Osteocyte (in vitro differentiated cells): ENCODE data around the gene USP34. TPM values are rescaled to one million over a fixed set of nuclear protein-coding genes. Genes with fewer than 3 reads are reported as not detected.

Source experiments
- DNase-seq: peaks from one replicate; pipeline ENCODE4 v3.0.0; 2021; ENCODE audit warnings: mixed read lengths; ENCODE audit not compliant: unreplicated experiment; ENCODE audit errors: extremely low spot score
- H3K27ac Mint-ChIP-seq: one replicate; pipeline ENCODE4 v1.8.0; 2021; ENCODE audit warnings: mild to moderate bottlenecking, mixed read lengths; ENCODE audit not compliant: unreplicated experiment
- H3K27me3 Mint-ChIP-seq: one replicate; pipeline ENCODE4 v1.8.0; 2021; ENCODE audit warnings: mixed read lengths; ENCODE audit not compliant: unreplicated experiment
- H3K36me3 Mint-ChIP-seq: one replicate; pipeline ENCODE4 v1.8.0; 2021; ENCODE audit warnings: mixed read lengths; ENCODE audit not compliant: unreplicated experiment
- H3K4me1 Mint-ChIP-seq: one replicate; pipeline ENCODE4 v1.8.0; 2021; ENCODE audit warnings: mixed read lengths; ENCODE audit not compliant: unreplicated experiment
- H3K4me3 Mint-ChIP-seq: one replicate; pipeline ENCODE4 v1.8.0; 2021; ENCODE audit warnings: mild to moderate bottlenecking, moderate library complexity, mixed read lengths; ENCODE audit not compliant: unreplicated experiment
- H3K9me3 Mint-ChIP-seq: one replicate; pipeline ENCODE4 v1.8.0; 2021; ENCODE audit warnings: mixed read lengths; ENCODE audit not compliant: unreplicated experiment
- CTCF ChIP-seq: fragments of 200-600 bp; sonication (generic); IDR thresholded peaks from 2 replicates; pipeline ENCODE4 v1.5.0; 2021; ENCODE audit warnings: antibody characterized with exemption, mild to moderate bottlenecking, moderate library complexity
- total RNA-seq: library from RNA; stranded (reverse); gene quantifications from 2 replicates; pipeline ENCODE4 v1.2.1, GENCODE V29; 2021

USP34 gene
- total RNA-seq, 1 donor from 2014 or later = 111 TPM

DNA sequence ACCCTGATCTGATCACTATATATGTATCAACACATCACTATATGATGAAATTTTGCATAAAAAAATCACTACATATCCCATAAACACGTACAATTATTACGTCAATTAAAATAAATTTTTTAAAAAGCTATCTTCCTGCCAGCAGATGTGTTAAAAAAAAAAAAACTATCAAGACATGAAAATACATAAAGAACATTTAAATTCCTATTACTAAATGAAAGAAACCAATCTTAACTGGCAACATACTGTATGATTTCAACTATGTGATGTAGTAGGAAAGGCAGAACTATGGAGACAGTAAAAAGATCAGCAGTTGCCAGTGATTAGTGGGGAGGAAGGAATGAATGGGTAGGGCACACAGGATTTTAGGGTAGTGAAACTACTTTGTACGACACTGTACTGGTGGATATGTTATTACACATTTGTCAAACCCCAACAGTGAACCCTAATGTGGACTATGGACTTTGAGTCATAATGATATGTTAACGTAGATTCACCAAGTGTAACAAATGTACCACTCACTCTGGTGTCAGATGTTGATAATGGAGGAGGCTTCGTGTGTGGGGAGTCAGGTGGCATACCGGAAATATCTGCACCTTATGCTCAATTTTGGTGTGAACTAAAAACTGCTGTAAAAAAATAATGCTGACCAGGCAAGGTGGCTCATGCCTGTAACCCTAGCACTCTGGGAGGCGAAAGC, 27.4 kb downstream of the USP34 start:
- Mint-ChIP-seq H3K27ac (no peak overlapping the region), H3K27me3 (no peaks in the 10 kb centered on the region), H3K4me3 (no peak overlapping the region), H3K9me3 (peaks cover 5% of the 10 kb centered on the region), H3K36me3 (peaks cover 16% of the 10 kb centered on the region), H3K4me1 (peaks cover 18% of the 10 kb centered on the region)
- DNase-seq = no peak
- no peak for TF ChIP-seq CTCF

DNA sequence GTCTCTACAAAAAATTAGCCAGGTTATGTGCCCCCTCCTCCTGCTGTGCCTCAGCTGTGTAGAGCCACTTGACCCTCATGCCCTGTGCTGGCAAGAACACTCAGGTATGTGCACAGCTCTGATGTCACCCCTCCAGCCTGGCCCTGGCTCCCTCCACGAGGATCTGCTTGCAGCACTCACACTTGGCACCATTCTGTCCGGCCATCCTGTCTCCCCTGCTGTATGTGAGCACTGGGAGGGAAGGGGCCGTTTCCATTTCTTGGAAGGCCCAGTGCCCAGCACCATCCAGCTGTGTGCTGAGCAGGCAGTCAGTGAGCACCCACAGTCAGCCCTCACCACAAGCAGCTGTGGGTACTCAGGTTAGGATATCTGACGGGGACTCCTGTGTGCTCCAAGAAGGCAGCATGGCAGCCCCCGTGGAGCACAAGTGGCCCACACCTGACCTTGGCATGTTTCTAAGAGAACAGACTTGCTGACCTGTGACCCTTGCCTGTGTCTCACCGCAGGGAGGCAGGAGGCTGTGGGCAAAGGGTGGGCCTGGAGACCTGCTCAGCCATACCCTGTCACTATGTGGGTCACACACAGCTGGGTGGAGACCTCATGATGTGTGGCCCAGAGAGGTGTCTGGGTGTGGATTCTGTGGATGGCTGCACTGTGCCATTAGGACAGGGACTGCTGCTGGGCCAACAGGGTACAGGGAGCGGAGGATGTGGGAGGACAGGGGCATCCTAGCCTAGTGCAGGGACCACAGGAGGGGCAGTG, 31.5 kb downstream of the USP34 start:
- no peaks in the 10 kb centered on the region for H3K27me3 Mint-ChIP-seq
- TF ChIP-seq CTCF = no peak
- H3K27ac Mint-ChIP-seq = peak overlapping the region; percentile 24
- H3K36me3 Mint-ChIP-seq = peaks cover 20% of the 10 kb centered on the region
- DNase-seq = no peak
- H3K4me1 Mint-ChIP-seq = peaks cover 29% of the 10 kb centered on the region
- peaks cover 14% of the 10 kb centered on the region for H3K9me3 Mint-ChIP-seq
- H3K4me3 Mint-ChIP-seq = no peak overlapping the region

GRCh38 chr2:61438670-61439069, 32.2 kb downstream of the USP34 start:
- Mint-ChIP-seq H3K9me3 (peaks cover 14% of the 10 kb centered on the region), H3K4me3 (no peak overlapping the region), H3K27me3 (no peaks in the 10 kb centered on the region), H3K4me1 (peaks cover 34% of the 10 kb centered on the region), H3K27ac (no peak overlapping the region), H3K36me3 (peaks cover 15% of the 10 kb centered on the region)
- no peak for DNase-seq
- TF ChIP-seq CTCF = no peak

GRCh38 chr2:61437170-61437569, 33.7 kb downstream of the USP34 start:
- Mint-ChIP-seq H3K36me3 (peaks cover 10% of the 10 kb centered on the region), H3K27ac (no peak overlapping the region), H3K4me3 (no peak overlapping the region), H3K4me1 (peaks cover 37% of the 10 kb centered on the region), H3K9me3 (peaks cover 14% of the 10 kb centered on the region), H3K27me3 (no peaks in the 10 kb centered on the region)
- no peak for DNase-seq
- TF ChIP-seq CTCF = no peak

DNA sequence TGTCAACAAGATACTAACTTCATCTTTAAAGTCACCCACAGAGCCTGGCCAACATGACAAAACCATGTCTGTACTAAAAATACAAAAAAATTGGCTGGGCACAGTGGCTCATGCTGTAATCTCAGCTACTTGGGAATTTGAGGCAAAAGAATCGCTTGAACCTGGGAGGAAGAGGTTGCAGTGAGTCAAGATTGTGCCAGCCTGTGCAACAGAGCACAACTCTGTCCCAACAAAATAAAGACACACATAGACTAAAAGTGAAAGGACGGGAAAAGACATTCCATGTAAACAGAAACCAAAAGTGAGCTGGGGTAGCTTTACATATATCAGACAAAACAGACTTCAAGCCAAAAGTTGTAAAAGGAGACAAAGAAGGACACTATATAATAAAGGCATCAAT, 34.8 kb downstream of the USP34 start:
- Mint-ChIP-seq H3K9me3 (peaks cover 14% of the 10 kb centered on the region), H3K27ac (peak overlapping the region; percentile 78), H3K4me3 (peak overlapping the region; percentile 41), H3K4me1 (peaks cover 33% of the 10 kb centered on the region), H3K36me3 (peaks cover 10% of the 10 kb centered on the region), H3K27me3 (no peaks in the 10 kb centered on the region)
- no peak for TF ChIP-seq CTCF
- no peak for DNase-seq
